SKM-1 (cell line): ENCODE measurements around the gene WLS.

ENCODE experiments used
- DNase-seq: peaks from one replicate; lab custom pipeline; 2025; ENCODE audit not compliant: unreplicated experiment; lab: John Stamatoyannopoulos, UW

Gene WLS

GRCh38 chr1:68103884-68104554 lies 128.3 kb downstream of the WLS start:
- no peak for DNase-seq

- no peak for DNase-seq
Measured at GRCh38 chr1:68103011-68103545, 129.2 kb downstream of the WLS start.

- DNase-seq: no peak
Measured at GRCh38 chr1:68101829-68102228, 130.5 kb downstream of the WLS start.

GRCh38 chr1:68100571-68100970 lies 131.8 kb downstream of the WLS start:
- no peak for DNase-seq

GRCh38 chr1:68093737-68094136 lies 138.6 kb downstream of the WLS start:
- DNase-seq: no peak

GRCh38 chr1:68087184-68087583 lies 145.1 kb downstream of the WLS start:
- no peak for DNase-seq

GRCh38 chr1:68085752-68086151 lies 146.6 kb downstream of the WLS start:
- no peak for DNase-seq

- DNase-seq: no peak
Measured at GRCh38 chr1:68083686-68084085, 148.6 kb downstream of the WLS start.

- no peak for DNase-seq
Measured at GRCh38 chr1:68081775-68082283, 150.5 kb downstream of the WLS start.

- no peak for DNase-seq
Measured at GRCh38 chr1:68078647-68079046, 153.7 kb downstream of the WLS start.
